SU-DHL-6 (cell line): ENCODE measurements around the gene RGS6.

ENCODE experiments used
- EZH2phosphoT487 ChIP-seq: fragments of 200-600 bp; sonication (generic), shearing (Covaris generic); conservative IDR thresholded peaks from 2 replicates; pipeline ENCODE4 v1.6.1; 2018; ENCODE audit warnings: mild to moderate bottlenecking, antibody characterized with exemption, low read length, moderate library complexity, mixed read lengths
- TF ChIP-seq, protein P1 (sequence below): fragments of 200-600 bp; sonication (generic); IDR thresholded peaks from one replicate; pipeline ENCODE4 v1.5.1; 2017; ENCODE audit warnings: antibody characterized with exemption, mild to moderate bottlenecking, low read length, moderate library complexity; ENCODE audit not compliant: insufficient read depth, poor library complexity, severe bottlenecking

DNA sequence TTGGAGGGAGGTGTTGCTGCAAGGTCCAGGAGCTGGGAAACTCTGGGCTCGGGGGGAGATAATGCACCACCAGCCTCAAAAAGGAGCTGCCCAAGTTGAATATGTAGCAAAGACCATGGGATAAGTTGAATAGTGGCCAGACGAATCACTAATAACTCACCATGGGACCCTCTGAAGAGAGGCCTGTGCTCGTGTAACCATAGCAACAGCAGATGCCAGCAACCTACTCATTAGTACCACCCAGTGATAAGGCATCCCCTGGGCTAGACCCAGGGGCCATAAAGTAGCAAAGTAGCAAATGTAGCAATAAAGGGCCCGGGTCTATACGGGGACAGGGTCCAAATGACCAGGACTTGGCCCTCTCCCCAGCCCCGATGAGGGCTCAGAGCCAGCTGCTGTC, 633.7 kb downstream of the RGS6 start:
- TF ChIP-seq, protein P1, sequence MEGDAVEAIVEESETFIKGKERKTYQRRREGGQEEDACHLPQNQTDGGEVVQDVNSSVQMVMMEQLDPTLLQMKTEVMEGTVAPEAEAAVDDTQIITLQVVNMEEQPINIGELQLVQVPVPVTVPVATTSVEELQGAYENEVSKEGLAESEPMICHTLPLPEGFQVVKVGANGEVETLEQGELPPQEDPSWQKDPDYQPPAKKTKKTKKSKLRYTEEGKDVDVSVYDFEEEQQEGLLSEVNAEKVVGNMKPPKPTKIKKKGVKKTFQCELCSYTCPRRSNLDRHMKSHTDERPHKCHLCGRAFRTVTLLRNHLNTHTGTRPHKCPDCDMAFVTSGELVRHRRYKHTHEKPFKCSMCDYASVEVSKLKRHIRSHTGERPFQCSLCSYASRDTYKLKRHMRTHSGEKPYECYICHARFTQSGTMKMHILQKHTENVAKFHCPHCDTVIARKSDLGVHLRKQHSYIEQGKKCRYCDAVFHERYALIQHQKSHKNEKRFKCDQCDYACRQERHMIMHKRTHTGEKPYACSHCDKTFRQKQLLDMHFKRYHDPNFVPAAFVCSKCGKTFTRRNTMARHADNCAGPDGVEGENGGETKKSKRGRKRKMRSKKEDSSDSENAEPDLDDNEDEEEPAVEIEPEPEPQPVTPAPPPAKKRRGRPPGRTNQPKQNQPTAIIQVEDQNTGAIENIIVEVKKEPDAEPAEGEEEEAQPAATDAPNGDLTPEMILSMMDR = no peak
- TF ChIP-seq EZH2phosphoT487 = no peak
